A549 (cell line): ENCODE data around the gene SORL1. TPM values are rescaled to one million over a fixed set of nuclear protein-coding genes. Genes with fewer than 3 reads are reported as not detected.
A peak's percentile ranks its signal among the peaks of the same experiment; 100 is the strongest.

Experiments used
- ATAC-seq, 2 experiments: fragments of 200-7000 bp in 1 of 2; fragments of >200 bp in 1 of 2; cut with Nextera tagmentation in 1 of 2; cut with Tn5 transposase in 1 of 2; 3 replicates each; pipeline versions ENCODE4 v1.8.0 to v1.9.1; 2018 to 2020; ENCODE audit warnings: mild to moderate bottlenecking in 1 of 2, moderate library complexity in 1 of 2
- CTCF ChIA-PET: fragments of 300-600 bp; sonication (Branson Sonifier 250); formaldehyde crosslinking; extraction: SDS; loops from one replicate; lab custom pipeline; 2021; ENCODE audit warnings: antibody characterized with exemption, inconsistent platforms; lab: Yijun Ruan, JAX
- POLR2A ChIA-PET: fragments of 350-600 bp; formaldehyde crosslinking; extraction: SDS; loops from one replicate; lab custom pipeline; 2021; ENCODE audit warnings: antibody characterized with exemption, inconsistent platforms; lab: Yijun Ruan, JAX
- DNase-seq, 2 experiments: peaks; one replicate each; pipeline versions ENCODE4 v3.0.0 to v3.0.0-alpha.2; 2011 to 2016; ENCODE audit warnings: low read depth in 1 of 2, low spot score in 1 of 2
- FAIRE-seq: peaks from 2 replicates; lab custom pipeline; 2011; peaks lifted over from hg19 to GRCh38; lab: Jason Lieb, UNC
- H3K27ac ChIP-seq, 2 experiments: fragments of >200 bp; sonication (Bioruptor Twin); formaldehyde crosslinking; 3 replicates each; pipeline ENCODE4 v1.5.1; 2016 to 2017
- H3K4me1 ChIP-seq: fragments of >200 bp; sonication (Bioruptor Twin); formaldehyde crosslinking; 3 replicates; pipeline ENCODE4 v1.6.1; 2016
- H3K4me2 ChIP-seq: fragments of >200 bp; sonication (Bioruptor Twin); formaldehyde crosslinking; 3 replicates; pipeline ENCODE4 v1.6.1; 2016
- H3K4me3 ChIP-seq: fragments of >200 bp; sonication (Bioruptor Twin); formaldehyde crosslinking; 3 replicates; pipeline ENCODE4 v1.5.1; 2016
- H3K9me3 ChIP-seq: fragments of >200 bp; sonication (Bioruptor Twin); formaldehyde crosslinking; 3 replicates; pipeline ENCODE4 v1.6.1; 2016
- BHLHE40 ChIP-seq: IDR thresholded peaks from 2 replicates; pipeline ENCODE4 v1.6.1; 2012; ENCODE audit warnings: low read depth, low read length, inconsistent platforms
- CBX8 ChIP-seq: fragments of 200-600 bp; sonication (generic); IDR thresholded peaks from 2 replicates; pipeline ENCODE4 v1.6.1; 2016
- CEBPB ChIP-seq, 2 experiments: fragments of >200 bp in 1 of 2; sonication (Bioruptor Twin) in 1 of 2; formaldehyde crosslinking in 1 of 2; IDR thresholded peaks; 2 replicates each; pipeline ENCODE4 v1.6.1; 2012 to 2016
- CHD2 ChIP-seq: fragments of 150-350 bp; IDR thresholded peaks from 2 replicates; pipeline ENCODE4 v1.6.1; 2014; ENCODE audit warnings: low read length; ENCODE audit not compliant: partially characterized antibody
- CTCF ChIP-seq: fragments of >200 bp; sonication (Bioruptor Twin); formaldehyde crosslinking; IDR thresholded peaks from 3 replicates; pipeline ENCODE4 v1.5.1; 2016
- EHMT2 ChIP-seq: fragments of 200-600 bp; sonication (generic); IDR thresholded peaks from 2 replicates; pipeline ENCODE4 v1.6.1; 2016; ENCODE audit warnings: antibody characterized with exemption, low read depth, mild to moderate bottlenecking, moderate library complexity
- FOSB ChIP-seq: fragments of 250-450 bp; sonication (Bioruptor Pico); IDR thresholded peaks from 2 replicates; pipeline ENCODE4 v1.5.0; 2020; ENCODE audit warnings: mild to moderate bottlenecking, moderate library complexity
- FOXS1 ChIP-seq: fragments of 250-450 bp; sonication (Bioruptor Pico); IDR thresholded peaks from 2 replicates; pipeline ENCODE4 v1.5.0; 2020; ENCODE audit warnings: mild to moderate bottlenecking, moderate library complexity
- HDAC2 ChIP-seq: fragments of 200-600 bp; sonication (generic); IDR thresholded peaks from 2 replicates; pipeline ENCODE4 v1.6.1; 2016
- HEYL ChIP-seq: fragments of 250-450 bp; sonication (Bioruptor Pico); IDR thresholded peaks from 2 replicates; pipeline ENCODE4 v1.8.0; 2021; ENCODE audit warnings: mild to moderate bottlenecking, moderate library complexity
- HMGXB4 ChIP-seq: fragments of 250-450 bp; sonication (Bioruptor Pico); IDR thresholded peaks from 2 replicates; pipeline ENCODE4 v1.5.0; 2021; ENCODE audit warnings: mild to moderate bottlenecking, moderate library complexity, borderline replicate concordance
- HOXA7 ChIP-seq: fragments of 250-450 bp; sonication (Bioruptor Pico); IDR thresholded peaks from 2 replicates; pipeline ENCODE4 v1.5.0; 2020; ENCODE audit warnings: mild to moderate bottlenecking, moderate library complexity
- HOXB5 ChIP-seq: fragments of 250-450 bp; sonication (Bioruptor Pico); IDR thresholded peaks from 2 replicates; pipeline ENCODE4 v1.5.0; 2020; ENCODE audit warnings: mild to moderate bottlenecking, moderate library complexity
- JUNB ChIP-seq: fragments of >200 bp; sonication (Bioruptor Twin); formaldehyde crosslinking; IDR thresholded peaks from 2 replicates; pipeline ENCODE4 v1.6.1; 2016
- KDM5A ChIP-seq: fragments of 200-600 bp; sonication (generic); IDR thresholded peaks from 2 replicates; pipeline ENCODE4 v1.6.1; 2016; ENCODE audit warnings: antibody characterized with exemption, mild to moderate bottlenecking
- MAFK ChIP-seq: fragments of 450-650 bp; IDR thresholded peaks from 2 replicates; pipeline ENCODE4 v1.6.1; 2014; ENCODE audit not compliant: partially characterized antibody
- MAZ ChIP-seq: fragments of 150-350 bp; IDR thresholded peaks from 2 replicates; pipeline ENCODE4 v1.6.1; 2014; ENCODE audit warnings: antibody characterized with exemption, low read depth, low read length, borderline replicate concordance
- NPAS2 ChIP-seq: fragments of 250-450 bp; sonication (Bioruptor Pico); IDR thresholded peaks from 2 replicates; pipeline ENCODE4 v1.8.0; 2022; ENCODE audit warnings: mild to moderate bottlenecking, moderate library complexity, borderline replicate concordance
- NR3C1 ChIP-seq: fragments of >200 bp; sonication (Bioruptor Twin); formaldehyde crosslinking; IDR thresholded peaks from 3 replicates; pipeline ENCODE4 v1.6.1; 2017
- POLR2A ChIP-seq: IDR thresholded peaks from 2 replicates; pipeline ENCODE4 v1.6.1; 2012; ENCODE audit warnings: mild to moderate bottlenecking, low read length
- POLR2AphosphoS2 ChIP-seq: conservative IDR thresholded peaks from 2 replicates; pipeline ENCODE4 v1.6.1; 2012; ENCODE audit warnings: low read length, improper control_type of control experiment, inconsistent platforms
- RAD21 ChIP-seq, 2 experiments: fragments of >200 bp in 1 of 2; sonication (Bioruptor Twin) in 1 of 2; formaldehyde crosslinking in 1 of 2; IDR thresholded peaks in 1 of 2; conservative IDR thresholded peaks in 1 of 2; 2 replicates in 1 of 2; 3 replicates in 1 of 2; pipeline ENCODE4 v1.6.1; 2012 to 2018; ENCODE audit warnings: inconsistent platforms in 1 of 2
- RARB ChIP-seq: fragments of 250-450 bp; sonication (Bioruptor Pico); IDR thresholded peaks from 2 replicates; pipeline ENCODE4 v1.8.0; 2021; ENCODE audit warnings: mild to moderate bottlenecking, moderate library complexity
- SMC3 ChIP-seq: fragments of >200 bp; sonication (Bioruptor Twin); formaldehyde crosslinking; IDR thresholded peaks from 3 replicates; pipeline ENCODE4 v1.6.1; 2018; ENCODE audit warnings: inconsistent platforms
- TFCP2L1 ChIP-seq: fragments of 250-450 bp; sonication (Bioruptor Pico); IDR thresholded peaks from 2 replicates; pipeline ENCODE4 v1.5.0; 2021; ENCODE audit warnings: mild to moderate bottlenecking
- ZC3H11A ChIP-seq: fragments of 450-650 bp; IDR thresholded peaks from 2 replicates; pipeline ENCODE4 v1.6.1; 2014; ENCODE audit warnings: antibody characterized with exemption, mild to moderate bottlenecking
- ZFP36 ChIP-seq: fragments of 450-650 bp; IDR thresholded peaks from 2 replicates; pipeline ENCODE4 v1.6.1; 2014; ENCODE audit warnings: borderline replicate concordance; ENCODE audit not compliant: partially characterized antibody
- WGBS: methylation state at CpG from one replicate; pipeline ENCODE4 v1.1.6; 2017; ENCODE audit errors: missing lambda C conversion rate; 5-methylcytosine and 5-hydroxymethylcytosine counted together
- polyA plus RNA-seq, 4 experiments: library from polyadenylated mRNA; depleted of rRNA in 3 of 4; stranded (reverse); fragments of >200 nt; fragmentation: RNase III in 1 of 4; extraction: RNeasy Plus Mini Kit Qiagen cat#74134 plus additional on column Dnase treatment in 1 of 4; gene quantifications; 2 replicates in 3 of 4; 3 replicates in 1 of 4; pipeline ENCODE4 v1.2.3, GENCODE V29; 2011 to 2017
- TF ChIP-seq, protein P1 (sequence below): fragments of 150-350 bp; IDR thresholded peaks from 2 replicates; pipeline ENCODE4 v1.6.1; 2014; ENCODE audit warnings: low read depth, mild to moderate bottlenecking, low read length
- TF ChIP-seq, protein P2 (sequence below): IDR thresholded peaks from 2 replicates; pipeline ENCODE4 v1.6.1; 2012; ENCODE audit warnings: low read depth, borderline replicate concordance
- TF ChIP-seq, protein P3 (sequence below): IDR thresholded peaks from 2 replicates; pipeline ENCODE4 v1.6.1; 2012
- TF ChIP-seq, protein P4 (sequence below): fragments of >200 bp; sonication (Bioruptor Twin); formaldehyde crosslinking; IDR thresholded peaks from 2 replicates; pipeline ENCODE4 v1.6.1; 2016

The SORL1 gene
- polyA plus RNA-seq, 2 of the 4 experiments (the other 2 are of a cell fraction), result 0.45 to 3.8 TPM

- WGBS, result 85% methylated on average over 2 of the region's 2 CpGs
- CTCF ChIA-PET, result interaction anchor here (0.8 kb wide), 1 partner anchor 37 kb away, joined by 3 read pairs; the partner anchor contains the start of gene SORL1-AS1
- no peak overlapping the region for H3K4me3 ChIP-seq
- TF ChIP-seq HOXB5 (CRISPR knock-in tag), result no peak
- no peak for TF ChIP-seq JUNB
- TF ChIP-seq SMC3, result no peak
- TF ChIP-seq HEYL (CRISPR knock-in tag), result no peak
- TF ChIP-seq TFCP2L1 (CRISPR knock-in tag), result no peak
- no peak for TF ChIP-seq ZC3H11A
- TF ChIP-seq KDM5A, result no peak
- TF ChIP-seq, protein P1, sequence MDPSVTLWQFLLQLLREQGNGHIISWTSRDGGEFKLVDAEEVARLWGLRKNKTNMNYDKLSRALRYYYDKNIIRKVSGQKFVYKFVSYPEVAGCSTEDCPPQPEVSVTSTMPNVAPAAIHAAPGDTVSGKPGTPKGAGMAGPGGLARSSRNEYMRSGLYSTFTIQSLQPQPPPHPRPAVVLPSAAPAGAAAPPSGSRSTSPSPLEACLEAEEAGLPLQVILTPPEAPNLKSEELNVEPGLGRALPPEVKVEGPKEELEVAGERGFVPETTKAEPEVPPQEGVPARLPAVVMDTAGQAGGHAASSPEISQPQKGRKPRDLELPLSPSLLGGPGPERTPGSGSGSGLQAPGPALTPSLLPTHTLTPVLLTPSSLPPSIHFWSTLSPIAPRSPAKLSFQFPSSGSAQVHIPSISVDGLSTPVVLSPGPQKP, result no peak
- no peak for TF ChIP-seq POLR2A
- TF ChIP-seq HMGXB4, result no peak
- TF ChIP-seq, protein P2, sequence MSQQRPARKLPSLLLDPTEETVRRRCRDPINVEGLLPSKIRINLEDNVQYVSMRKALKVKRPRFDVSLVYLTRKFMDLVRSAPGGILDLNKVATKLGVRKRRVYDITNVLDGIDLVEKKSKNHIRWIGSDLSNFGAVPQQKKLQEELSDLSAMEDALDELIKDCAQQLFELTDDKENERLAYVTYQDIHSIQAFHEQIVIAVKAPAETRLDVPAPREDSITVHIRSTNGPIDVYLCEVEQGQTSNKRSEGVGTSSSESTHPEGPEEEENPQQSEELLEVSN, result no peak
- TF ChIP-seq NR3C1, result no peak
- TF ChIP-seq NPAS2, result no peak
- no peak for TF ChIP-seq FOXS1 (CRISPR knock-in tag)
- TF ChIP-seq, protein P3, sequence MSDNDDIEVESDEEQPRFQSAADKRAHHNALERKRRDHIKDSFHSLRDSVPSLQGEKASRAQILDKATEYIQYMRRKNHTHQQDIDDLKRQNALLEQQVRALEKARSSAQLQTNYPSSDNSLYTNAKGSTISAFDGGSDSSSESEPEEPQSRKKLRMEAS, result no peak
- TF ChIP-seq, protein P4, sequence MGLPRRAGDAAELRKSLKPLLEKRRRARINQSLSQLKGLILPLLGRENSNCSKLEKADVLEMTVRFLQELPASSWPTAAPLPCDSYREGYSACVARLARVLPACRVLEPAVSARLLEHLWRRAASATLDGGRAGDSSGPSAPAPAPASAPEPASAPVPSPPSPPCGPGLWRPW, result no peak
- TF ChIP-seq, all 56 proteins: peak for 0
- Histone ChIP-seq H3K9me3 (no peaks in the 10 kb centered on the region), H3K27ac (no peak overlapping the region), H3K4me1 (no peaks in the 10 kb centered on the region), H3K4me2 (no peak overlapping the region)
- POLR2A ChIA-PET, result no interaction called here
- no peak for FAIRE-seq
- no peak for ATAC-seq
- DNase-seq, result peak in 1 of 2 experiments; percentile 1
Observed at GRCh38 chr11:121489823-121490222, 37.7 kb downstream of the SORL1 start.

- Histone ChIP-seq H3K4me1 (no peaks in the 10 kb centered on the region), H3K27ac (no peak overlapping the region), H3K4me3 (no peak overlapping the region), H3K4me2 (no peak overlapping the region), H3K9me3 (no peaks in the 10 kb centered on the region)
- CTCF ChIA-PET, result no interaction called here
- 80% methylated on average over 7 of the region's 7 CpGs for WGBS
- FAIRE-seq (no peak), DNase-seq (no peak), ATAC-seq (no peak)
- POLR2A ChIA-PET, result no interaction called here
- TF ChIP-seq EHMT2, result no peak
- no peak for TF ChIP-seq CEBPB (IDR thresholded peaks at IDR 0.05)
- no peak for TF ChIP-seq HDAC2
- TF ChIP-seq CHD2, result no peak
- TF ChIP-seq RARB, result no peak
- no peak for TF ChIP-seq RAD21 (conservative IDR thresholded peaks at IDR 0.05 in 1 of 2, IDR thresholded peaks at IDR 0.05 in 1 of 2)
- TF ChIP-seq ZFP36, result no peak
- TF ChIP-seq HMGXB4, result no peak
- TF ChIP-seq MAZ, result no peak
- TF ChIP-seq TFCP2L1 (CRISPR knock-in tag), result no peak
- no peak for TF ChIP-seq FOSB (CRISPR knock-in tag)
- no peak for TF ChIP-seq CBX8
- TF ChIP-seq POLR2AphosphoS2, result no peak
- TF ChIP-seq HOXA7 (CRISPR knock-in tag), result no peak
- no peak for TF ChIP-seq MAFK
- TF ChIP-seq CTCF, result no peak
- no peak for TF ChIP-seq BHLHE40
Observed at GRCh38 chr11:121494355-121495099, 42.4 kb downstream of the SORL1 start.
